Measurements from ENCODE around the gene PFN4. TPM values are rescaled to one million over a fixed set of nuclear protein-coding genes. Genes with fewer than 3 reads are reported as not detected.

Gene PFN4
- total RNA-seq, 8 experiments from 2014 or later: 1.00 to 3.8 (median 2.0) TPM

DNA sequence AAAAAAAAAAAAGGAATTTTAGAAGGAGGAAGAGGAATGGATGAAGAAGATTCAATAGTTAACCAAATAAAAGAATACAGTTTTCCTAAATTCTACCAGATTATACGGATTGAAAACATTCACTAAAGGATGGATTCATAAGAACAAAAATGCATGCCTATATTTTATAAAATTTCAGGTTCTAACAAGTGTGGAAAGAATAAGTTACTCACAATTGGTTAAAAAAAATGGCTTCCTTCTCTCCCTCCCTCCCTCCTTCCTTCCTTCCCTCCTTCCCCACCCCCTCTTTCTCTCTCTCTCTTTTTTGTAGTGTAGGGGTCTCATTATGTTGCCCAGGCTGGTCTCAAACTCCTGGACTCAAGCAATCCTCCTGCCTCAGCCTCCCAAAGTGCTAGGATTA is 36.9 kb downstream of the PFN4 start:
- 80 to 100% (median 100%) methylated on average over 1 of the region's 1 CpG; no CpG with 5 or more reads in 7 of the 10 experiments for whole genome bisulfite sequencing, 10 experiments
- no peak overlapping the region for H3K4me3 ChIP-seq
- peaks cover 4 to 8% of the 10 kb centered on the region in 2 donors for H3K4me1 ChIP-seq (replicated peaks in 1 of 2)
- in situ Hi-C loops (cut with MboI; ENCODE audit: low pct_unique_long_range_greater_than_20kb in 2 of 9, low sequenced_read_pairs in 9 of 9, unreplicated experiment in 9 of 9): loop anchor here in 2 of 9 experiments (25.0 kb wide), 2 partner anchors 101 to 301 kb away; partner anchors contain the start of gene FAM228A (in 1 of the 2)
- no peak overlapping the region for H3K27ac ChIP-seq
- no peak for ATAC-seq (replicated peaks in 6 of 8)

DNA sequence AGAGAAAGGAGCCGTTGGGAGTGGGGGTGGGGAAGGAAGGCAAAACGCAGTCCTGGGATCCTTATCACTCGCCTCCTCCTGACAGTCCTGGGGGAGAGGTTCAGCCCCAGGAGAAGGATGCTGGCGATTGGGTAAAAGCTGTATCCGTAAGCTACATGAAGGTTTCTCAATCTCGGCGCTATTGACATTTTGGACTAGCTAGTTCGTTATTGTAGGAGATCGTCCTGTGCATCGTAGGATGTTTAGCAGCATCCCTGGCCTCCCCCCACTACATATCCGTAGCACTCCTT is 38.0 kb downstream of the PFN4 start:
- ATAC-seq (replicated peaks in 6 of 8): no peak
- peak overlapping the region; percentile 32 to 48 (median 45) for H3K4me3 ChIP-seq
- peak overlapping the region in 1 of 2 donors; percentile 89 for H3K27ac ChIP-seq
- 24 to 100% (median 59%) methylated on average over 2 to 5 of the region's 11 CpGs; no CpG with 5 or more reads in 3 of the 10 experiments for WGBS, 10 experiments
- in situ Hi-C loops (cut with MboI; ENCODE audit: low pct_unique_long_range_greater_than_20kb in 2 of 9, low sequenced_read_pairs in 9 of 9, unreplicated experiment in 9 of 9): loop anchor here in 2 of 9 experiments (25.0 kb wide), 2 partner anchors 102 to 302 kb away; partner anchors contain the start of gene FAM228A (in 1 of the 2)
- H3K4me1 ChIP-seq (replicated peaks in 1 of 2): peaks cover 4 to 8% of the 10 kb centered on the region in 2 donors

DNA sequence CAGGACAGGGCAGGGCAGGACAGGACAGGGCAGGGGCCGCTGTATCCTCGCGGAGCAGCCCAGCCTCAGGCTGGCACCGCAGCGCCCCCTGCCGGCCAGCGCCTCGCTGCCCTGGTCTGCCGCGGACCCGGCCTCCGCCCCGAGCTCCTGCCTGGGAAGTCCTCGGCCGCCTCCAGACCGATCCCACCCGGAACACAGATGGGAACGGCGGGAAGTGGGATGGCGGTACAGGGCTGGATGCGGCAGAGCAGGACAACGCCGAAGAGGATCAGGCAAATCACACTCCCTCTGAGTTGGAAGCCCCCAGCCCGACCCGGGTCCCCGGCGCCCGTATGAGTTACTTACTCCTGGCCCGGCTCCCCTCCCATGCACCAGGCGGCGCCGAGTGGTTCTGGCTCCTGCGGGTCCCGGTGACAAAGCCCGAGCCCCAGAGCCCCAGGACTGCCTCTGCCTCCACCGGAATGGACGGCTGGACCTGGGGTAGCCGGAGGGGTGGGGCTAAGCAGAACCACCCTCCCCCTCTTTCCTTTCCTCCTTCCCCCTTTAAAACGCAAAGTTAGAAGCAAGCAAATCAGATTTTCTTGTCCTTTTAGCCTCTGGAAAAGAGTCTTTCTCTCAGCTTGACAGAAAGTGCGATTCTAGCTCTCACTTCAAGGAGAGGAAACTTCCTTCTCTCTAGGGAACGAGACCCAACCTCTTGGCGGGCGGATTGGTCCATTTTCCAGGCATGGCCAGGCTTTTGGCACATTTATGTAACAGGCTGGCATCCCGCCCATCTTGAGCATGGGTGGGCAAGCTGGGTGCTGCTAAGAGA is 38.5 kb downstream of the PFN4 start, which contains the start of gene TP53I3:
TP53I3 (minus strand) TSS at position 449 of the 814 bp plus-strand sequence. CDS start 508 bp downstream, outside the sequence.
- WGBS, 10 experiments: 0 to 11% (median 4%) methylated on average over 3 to 16 of the region's 44 CpGs; no CpG with 5 or more reads in 6 of the 10 experiments
- Histone ChIP-seq H3K4me3 (peak within 1 kb of the TSS; percentile 32 to 48 (median 45)), H3K27ac (peak within 1 kb of the TSS; percentile 67 to 89), H3K4me1 (replicated peaks in 1 of 2) (peaks cover 4 to 8% of the 10 kb centered on the region in 2 donors)
- ATAC-seq (replicated peaks in 6 of 8): peak; percentile 74 to 97 (median 94)
- in situ Hi-C loops (cut with MboI; ENCODE audit: low pct_unique_long_range_greater_than_20kb in 2 of 9, low sequenced_read_pairs in 9 of 9, unreplicated experiment in 9 of 9): loop anchor here in 2 of 9 experiments (25.0 kb wide), 2 partner anchors 103 to 303 kb away; partner anchors contain the start of gene FAM228A (in 1 of the 2)

DNA sequence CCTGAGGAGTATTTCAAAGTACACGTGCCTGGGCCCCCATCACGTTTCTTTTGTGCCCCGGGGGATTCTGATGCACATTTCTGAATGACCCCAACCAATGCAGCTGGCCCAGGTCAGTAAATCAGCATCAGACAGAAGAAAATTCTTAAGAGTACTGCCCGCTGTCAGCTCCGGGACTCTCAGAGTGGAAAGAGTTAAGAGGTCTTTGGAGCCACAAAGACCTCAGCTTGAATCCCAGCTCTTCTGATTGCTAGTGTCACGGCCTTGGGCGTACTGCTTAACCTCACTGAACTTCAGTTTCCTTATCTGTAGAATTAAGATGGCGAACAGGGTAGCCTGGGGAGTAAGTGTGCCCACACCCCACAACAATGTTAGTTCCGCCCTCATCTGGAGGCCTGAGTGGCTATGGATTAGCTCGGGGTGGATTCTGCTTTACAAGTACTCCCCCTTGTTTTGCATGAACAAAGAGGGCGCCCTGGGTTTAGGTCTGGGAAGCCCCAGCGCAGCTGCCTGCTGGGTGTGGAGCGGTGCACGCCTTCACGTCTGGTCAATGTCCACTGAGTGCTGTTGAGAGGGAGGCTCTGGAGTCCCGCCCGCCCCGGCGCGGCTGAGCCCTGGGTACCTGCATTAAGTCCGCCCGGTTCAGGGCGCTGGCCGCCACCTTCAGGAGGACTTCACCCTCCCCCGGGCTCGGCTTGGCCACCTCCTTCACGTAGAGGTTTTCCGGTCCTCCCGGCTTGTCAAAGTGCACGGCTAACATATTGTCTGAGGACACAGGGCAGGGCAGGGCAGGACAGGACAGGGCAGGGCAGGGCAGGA is 39.4 kb downstream of the PFN4 start:
- 0 to 23% (median 17%) methylated on average over 1 to 13 of the region's 30 CpGs; no CpG with 5 or more reads in 4 of the 10 experiments for WGBS, 10 experiments
- ATAC-seq (replicated peaks in 6 of 8): peak; percentile 74 to 81 (median 79)
- H3K27ac ChIP-seq: peak overlapping the region; percentile 67 to 89
- peaks cover 4 to 8% of the 10 kb centered on the region in 2 donors for H3K4me1 ChIP-seq (replicated peaks in 1 of 2)
- in situ Hi-C loops (cut with MboI; ENCODE audit: low pct_unique_long_range_greater_than_20kb in 2 of 9, low sequenced_read_pairs in 9 of 9, unreplicated experiment in 9 of 9): loop anchor here in 2 of 9 experiments (25.0 kb wide), 2 partner anchors 104 to 304 kb away; partner anchors contain the start of gene FAM228A (in 1 of the 2)
- peak overlapping the region; percentile 32 to 48 (median 45) for H3K4me3 ChIP-seq

DNA sequence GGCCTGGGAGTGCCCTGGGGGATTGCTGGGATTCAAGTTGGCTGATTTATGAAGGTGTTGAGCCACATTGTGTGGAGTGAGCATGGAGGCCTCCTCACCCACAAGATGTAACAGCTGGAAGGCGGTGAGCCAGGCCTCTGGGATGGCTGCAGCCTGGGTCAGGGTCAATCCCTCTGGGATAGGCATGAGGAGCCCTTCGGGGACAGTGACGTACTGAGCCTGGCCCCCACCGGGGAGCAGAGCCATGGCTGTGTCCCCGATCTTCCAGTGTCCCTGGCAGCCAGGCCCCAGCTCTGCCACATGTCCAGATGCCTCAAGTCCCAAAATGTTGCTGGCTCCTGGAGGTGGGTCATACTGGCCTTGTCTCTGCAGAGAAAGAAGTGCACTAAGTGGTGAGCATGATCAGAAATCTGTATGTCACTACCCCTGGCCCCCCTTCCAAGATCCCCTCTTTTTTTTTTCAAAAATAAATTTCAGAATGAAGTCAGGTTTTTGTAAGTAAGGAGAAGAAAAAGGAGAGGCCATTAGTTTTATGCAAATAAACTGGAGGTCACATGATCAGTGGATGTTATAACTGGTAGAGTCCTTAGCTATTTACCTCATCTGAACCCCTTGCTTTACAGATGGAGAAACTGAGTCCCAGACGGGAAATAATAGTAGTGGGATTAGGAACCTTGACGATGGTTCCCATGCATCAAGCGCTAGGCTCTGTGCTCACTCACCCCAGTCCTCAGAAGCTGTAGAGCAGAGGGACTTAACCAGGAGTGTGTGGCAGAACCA is 40.2 kb downstream of the PFN4 start:
- Histone ChIP-seq H3K4me3 (peak overlapping the region in 4 of 5 donors; percentile 34 to 48 (median 46)), H3K4me1 (replicated peaks in 1 of 2) (peaks cover 5 to 8% of the 10 kb centered on the region in 2 donors), H3K27ac (peak overlapping the region; percentile 67 to 89)
- no peak for ATAC-seq (replicated peaks in 6 of 8)
- WGBS, 10 experiments: 62 to 100% (median 85%) methylated on average over 1 to 6 of the region's 8 CpGs; no CpG with 5 or more reads in 4 of the 10 experiments
- in situ Hi-C loops (cut with MboI; ENCODE audit: low pct_unique_long_range_greater_than_20kb in 2 of 9, low sequenced_read_pairs in 9 of 9, unreplicated experiment in 9 of 9): loop anchor here in 2 of 9 experiments (25.0 kb wide), 2 partner anchors 104 to 304 kb away; partner anchors contain the start of gene FAM228A (in 1 of the 2)

DNA sequence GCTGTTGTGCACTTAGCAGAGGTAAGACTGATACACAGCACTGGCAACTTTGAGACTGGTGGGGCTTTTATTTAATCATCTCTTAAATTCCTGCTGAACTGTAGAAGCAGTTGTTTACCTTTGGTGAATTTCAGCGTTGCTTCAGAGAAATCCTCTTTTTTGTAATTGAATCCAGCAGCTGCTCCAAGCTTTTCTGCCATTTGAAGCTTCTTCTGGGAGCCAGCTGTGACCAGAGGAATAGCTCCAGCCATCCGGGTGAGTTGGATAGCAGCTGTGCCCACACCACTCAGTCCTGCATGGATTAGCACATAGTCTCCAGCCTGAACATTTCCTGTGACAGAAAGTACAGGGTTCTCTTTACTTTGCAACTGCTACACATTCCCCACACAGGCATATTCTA is 42.4 kb downstream of the PFN4 start:
- H3K4me3 ChIP-seq: no peak overlapping the region
- no peak for ATAC-seq (replicated peaks in 6 of 8)
- in situ Hi-C loops (cut with MboI; ENCODE audit: low pct_unique_long_range_greater_than_20kb in 2 of 9, low sequenced_read_pairs in 9 of 9, unreplicated experiment in 9 of 9): loop anchor here in 2 of 9 experiments (25.0 kb wide), 2 partner anchors 107 to 307 kb away; partner anchors contain the start of gene FAM228A (in 1 of the 2)
- peaks cover 12 to 13% of the 10 kb centered on the region in 2 donors for H3K4me1 ChIP-seq (replicated peaks in 1 of 2)
- 0 to 100% (median 31%) methylated on average over 1 to 2 of the region's 2 CpGs; no CpG with 5 or more reads in 3 of the 10 experiments for WGBS, 10 experiments
- H3K27ac ChIP-seq: no peak overlapping the region

DNA sequence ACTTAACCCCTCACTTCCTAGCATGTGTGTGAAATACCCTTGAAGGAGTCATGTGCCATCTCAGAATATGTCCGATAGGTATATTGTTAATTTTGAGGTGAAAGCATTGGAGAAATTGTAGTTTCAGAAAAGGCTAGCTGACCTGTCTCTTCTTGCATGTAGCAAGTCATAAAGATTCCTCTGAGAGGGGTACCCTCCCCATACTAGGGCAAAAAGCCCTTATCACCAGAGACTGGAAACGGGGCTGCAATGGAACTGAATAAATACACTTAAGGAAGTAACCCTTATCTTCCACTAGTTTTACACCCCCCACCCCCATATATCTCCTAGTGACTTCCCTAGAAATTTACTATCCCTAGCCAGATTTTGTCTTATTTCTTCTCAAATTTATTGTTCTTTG is 45.3 kb downstream of the PFN4 start:
- in situ Hi-C loops (cut with MboI; ENCODE audit: low pct_unique_long_range_greater_than_20kb in 2 of 9, low sequenced_read_pairs in 9 of 9, unreplicated experiment in 9 of 9): loop anchor here in 2 of 9 experiments (10.0 to 25.0 kb wide), 3 partner anchors 109 to 309 kb away; partner anchors contain the start of gene FAM228A (in 1 of the 2)
- H3K27ac ChIP-seq: no peak overlapping the region

DNA sequence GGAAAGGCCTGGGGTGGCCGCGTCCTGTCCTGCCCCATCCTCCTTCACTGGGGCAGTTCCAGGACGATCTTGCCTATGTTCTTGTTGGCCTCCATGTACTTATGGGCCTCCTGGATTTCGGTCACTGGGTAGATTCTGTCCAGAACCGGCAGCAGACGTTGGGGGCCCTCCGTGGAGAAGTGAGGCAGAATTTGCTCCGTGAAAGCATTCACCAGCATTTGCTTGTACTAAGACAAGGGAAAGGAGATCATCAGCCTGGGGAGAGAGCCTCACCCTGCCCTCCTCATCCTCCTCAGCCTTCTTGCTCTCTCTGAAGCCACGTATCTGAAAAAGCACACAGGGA is 45.6 kb downstream of the PFN4 start:
- peak overlapping the region; percentile 57 to 86 (median 77) for H3K4me3 ChIP-seq
- H3K27ac ChIP-seq: peak overlapping the region; percentile 1 to 88
- 19 to 80% (median 41%) methylated on average over 1 to 6 of the region's 9 CpGs; no CpG with 5 or more reads in 6 of the 10 experiments for WGBS, 10 experiments
- in situ Hi-C loops (cut with MboI; ENCODE audit: low pct_unique_long_range_greater_than_20kb in 2 of 9, low sequenced_read_pairs in 9 of 9, unreplicated experiment in 9 of 9): loop anchor here in 2 of 9 experiments (10.0 to 25.0 kb wide), 3 partner anchors 110 to 310 kb away; partner anchors contain the start of gene FAM228A (in 1 of the 2)
- H3K4me1 ChIP-seq (replicated peaks in 1 of 2): peaks cover 12 to 15% of the 10 kb centered on the region in 2 donors
- no peak for ATAC-seq (replicated peaks in 6 of 8)

More for the DNA sequence above, 45.3 kb downstream of the PFN4 start:
- peaks cover 12 to 15% of the 10 kb centered on the region in 2 donors for H3K4me1 ChIP-seq (replicated peaks in 1 of 2)
- WGBS, 10 experiments: 40 to 92% (median 85%) methylated on average over 1 to 2 of the region's 2 CpGs; no CpG with 5 or more reads in 4 of the 10 experiments
- H3K4me3 ChIP-seq: peak overlapping the region; percentile 57 to 86 (median 77)
- ATAC-seq (replicated peaks in 6 of 8): no peak

DNA sequence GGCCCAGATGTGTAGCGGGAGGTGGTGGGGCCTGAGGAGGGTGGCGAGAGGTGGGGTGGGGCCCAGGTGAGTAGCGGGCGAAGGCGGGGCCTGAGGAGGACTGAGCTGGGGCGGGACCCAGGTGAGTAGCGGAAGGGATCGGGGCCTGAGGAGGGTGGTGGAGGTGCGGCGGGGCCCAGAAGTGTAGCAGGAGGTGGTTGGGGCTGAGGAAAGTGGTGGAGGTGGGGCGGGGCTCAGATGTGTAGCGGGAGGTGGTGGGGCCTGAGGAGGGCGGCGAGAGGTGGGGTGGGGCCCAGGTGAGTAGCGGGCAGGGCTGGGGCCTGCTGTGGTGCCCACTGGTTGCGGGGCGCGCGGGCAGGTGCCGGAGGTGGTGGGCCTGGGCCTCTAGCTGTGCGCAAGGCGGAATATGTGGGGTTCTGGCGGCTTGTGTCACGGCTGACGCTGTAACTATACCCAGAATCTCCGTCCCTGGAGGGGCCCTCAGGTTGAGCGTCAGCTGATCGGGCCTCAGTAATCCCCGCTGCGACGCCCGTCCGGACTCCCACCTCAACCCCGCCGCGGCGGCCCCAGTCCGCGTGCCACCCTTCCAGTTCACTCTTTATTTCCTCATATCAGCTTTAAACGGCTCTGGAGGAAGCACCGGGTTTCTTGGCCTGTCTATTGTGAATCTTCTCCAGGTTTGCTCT is 46.1 kb downstream of the PFN4 start:
- in situ Hi-C loops (cut with MboI; ENCODE audit: low pct_unique_long_range_greater_than_20kb in 2 of 9, low sequenced_read_pairs in 9 of 9, unreplicated experiment in 9 of 9): loop anchor here in 2 of 9 experiments (10.0 to 25.0 kb wide), 3 partner anchors 110 to 310 kb away; partner anchors contain the start of gene FAM228A (in 1 of the 2)
- Histone ChIP-seq H3K27ac (peak overlapping the region; percentile 1 to 88), H3K4me3 (peak overlapping the region; percentile 57 to 86 (median 77)), H3K4me1 (replicated peaks in 1 of 2) (peaks cover 12 to 15% of the 10 kb centered on the region in 2 donors)
- WGBS, 10 experiments: 40% methylated on average over 2 of the region's 41 CpGs; no CpG with 5 or more reads in 9 of the 10 experiments
- peak in 7 of 8 experiments; percentile 0 to 9 (median 5) for ATAC-seq (replicated peaks in 6 of 8)

DNA sequence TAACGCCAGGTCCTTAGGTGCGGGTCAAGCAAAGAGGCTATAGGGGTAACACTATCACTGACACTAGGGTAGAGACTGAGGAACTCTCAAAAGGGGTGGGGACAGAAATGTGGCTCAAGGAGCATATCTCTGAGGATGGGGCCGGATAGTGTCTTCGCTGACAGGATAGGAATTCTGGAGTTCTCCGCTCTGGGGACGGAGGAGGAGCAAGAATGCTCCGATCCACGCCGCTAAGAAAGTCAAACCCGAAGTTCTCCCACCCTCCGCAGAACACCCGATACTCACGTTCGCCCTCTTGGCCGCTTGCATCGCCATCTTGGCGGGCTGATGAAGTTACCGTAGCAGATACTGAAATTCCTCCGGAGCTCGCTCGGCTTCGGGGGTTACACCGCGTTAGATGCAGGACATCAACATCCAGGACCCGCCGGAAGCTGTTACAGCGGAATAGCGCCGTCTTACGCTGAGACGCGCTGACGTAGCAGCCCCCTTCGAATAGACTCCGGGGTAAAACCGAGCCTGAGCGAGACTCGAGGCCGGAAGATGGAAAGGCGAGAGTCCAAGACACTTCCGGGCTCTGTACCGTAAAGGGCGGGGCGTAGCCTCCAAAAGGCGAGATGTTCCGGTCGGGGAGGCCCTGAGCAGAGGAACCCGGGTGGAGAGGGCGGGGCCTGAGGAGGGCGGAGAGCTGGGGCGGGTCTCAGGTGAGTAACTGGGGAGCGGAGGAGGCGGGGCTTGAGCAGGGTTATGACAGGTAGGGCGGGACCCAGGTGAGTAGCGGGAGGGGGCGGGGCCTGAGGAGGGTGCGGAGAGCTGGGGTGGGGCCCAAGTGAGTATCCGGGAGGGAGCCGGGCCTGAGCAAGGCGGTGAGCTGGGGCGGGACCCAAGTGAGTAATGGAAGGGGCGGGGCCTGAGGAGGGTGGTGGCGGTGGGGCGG is 47.0 kb downstream of the PFN4 start, which contains the start of gene SF3B6:
SF3B6 (minus strand) TSS at position 412 of the 934 bp plus-strand sequence; CDS start at position 315, 97 bp downstream.
- in situ Hi-C loops (cut with MboI; ENCODE audit: low pct_unique_long_range_greater_than_20kb in 2 of 9, low sequenced_read_pairs in 9 of 9, unreplicated experiment in 9 of 9): loop anchor here in 2 of 9 experiments (10.0 to 25.0 kb wide), 3 partner anchors 111 to 311 kb away; partner anchors contain the start of gene FAM228A (in 1 of the 2)
- ATAC-seq (replicated peaks in 6 of 8): peak; percentile 87 to 95 (median 95)
- WGBS, 10 experiments: 0 to 10% (median 2%) methylated on average over 1 to 21 of the region's 64 CpGs; no CpG with 5 or more reads in 5 of the 10 experiments

More for the DNA sequence above, 47.0 kb downstream of the PFN4 start, which contains the start of gene SF3B6:
- H3K4me3 ChIP-seq: peak within 1 kb of the TSS; percentile 57 to 86 (median 77)
- peaks cover 12 to 15% of the 10 kb centered on the region in 2 donors for H3K4me1 ChIP-seq (replicated peaks in 1 of 2)
- H3K27ac ChIP-seq: peak within 1 kb of the TSS; percentile 78 to 88

All from motor neuron (in vitro differentiated cells).